IPS-20b (cell line): ENCODE data around the gene H2BW2.
"Not testable (repeated sequence)": the region's sequence is repeated elsewhere in the genome, so short reads cannot be mapped to it uniquely, and the experiment has no call there.

Experiments used
- H3K27ac ChIP-seq: one replicate; pipeline ENCODE4 v1.5.1; 2013; ENCODE audit warnings: low read length
- H3K27me3 ChIP-seq: 2 replicates; pipeline ENCODE4 v1.6.1; 2013; ENCODE audit warnings: mild to moderate bottlenecking, low read length, inconsistent platforms; ENCODE audit not compliant: insufficient read depth
- H3K36me3 ChIP-seq: 2 replicates; pipeline ENCODE4 v1.6.1; 2013; ENCODE audit warnings: low read depth, mild to moderate bottlenecking, inconsistent platforms, low read length, moderate library complexity; ENCODE audit not compliant: insufficient read depth
- H3K4me1 ChIP-seq: 2 replicates; pipeline ENCODE4 v1.6.1; 2013; ENCODE audit warnings: mild to moderate bottlenecking, control low read depth, inconsistent platforms, low read length, moderate library complexity; ENCODE audit not compliant: insufficient read depth
- H3K4me3 ChIP-seq: 2 replicates; pipeline ENCODE4 v1.5.1; 2013; ENCODE audit warnings: mild to moderate bottlenecking, low read length, inconsistent platforms
- H3K9ac ChIP-seq: 2 replicates; pipeline ENCODE4 v1.6.1; 2013; ENCODE audit warnings: low read depth, mild to moderate bottlenecking, inconsistent platforms, low read length, moderate library complexity
- H3K9me3 ChIP-seq: 2 replicates; pipeline ENCODE4 v1.6.1; 2013; ENCODE audit warnings: mild to moderate bottlenecking, low read depth, low read length, inconsistent platforms; ENCODE audit not compliant: insufficient read depth

The H2BW2 gene

GRCh38 chrX:104039689-104040505, at the start of gene H2BW2:
Gene H2BW2 (plus strand): TSS chrX:104039956. CDS start chrX:104039995, 39 bp downstream.
- no peak within 1 kb of the TSS for H3K27ac ChIP-seq
- no peaks in the 10 kb centered on the region for H3K27me3 ChIP-seq
- no peak within 1 kb of the TSS for H3K9ac ChIP-seq
- H3K36me3 ChIP-seq, result no peaks in the 10 kb centered on the region
- H3K4me1 ChIP-seq, result no peaks in the 10 kb centered on the region
- no peak within 1 kb of the TSS for H3K4me3 ChIP-seq
- H3K9me3 ChIP-seq, result no peaks in the 10 kb centered on the region

GRCh38 chrX:103999234-103999633, 40.5 kb upstream of the H2BW2 start:
- H3K27ac ChIP-seq, result no peak overlapping the region
- no peak overlapping the region for H3K4me3 ChIP-seq
- H3K9me3 ChIP-seq, result no peaks in the 10 kb centered on the region
- H3K36me3 ChIP-seq, result no peaks in the 10 kb centered on the region
- H3K4me1 ChIP-seq, result no peaks in the 10 kb centered on the region
- no peak overlapping the region for H3K9ac ChIP-seq
- no peaks in the 10 kb centered on the region for H3K27me3 ChIP-seq

GRCh38 chrX:104008831-104009230, 30.9 kb upstream of the H2BW2 start:
- no peaks in the 10 kb centered on the region for H3K9me3 ChIP-seq
- no peak overlapping the region for H3K27ac ChIP-seq
- H3K36me3 ChIP-seq, result no peaks in the 10 kb centered on the region
- no peaks in the 10 kb centered on the region for H3K4me1 ChIP-seq
- no peaks in the 10 kb centered on the region for H3K27me3 ChIP-seq
- H3K4me3 ChIP-seq, result no peak overlapping the region
- H3K9ac ChIP-seq, result no peak overlapping the region

- Histone ChIP-seq H3K4me1 (no peaks in the 10 kb centered on the region), H3K27me3 (no peaks in the 10 kb centered on the region), H3K9ac (no peak overlapping the region), H3K9me3 (no peaks in the 10 kb centered on the region), H3K27ac (no peak overlapping the region), H3K4me3 (no peak overlapping the region), H3K36me3 (no peaks in the 10 kb centered on the region)
These were observed 26.6 kb upstream of the H2BW2 start for GRCh38 chrX:104013158-104013557.

GRCh38 chrX:104013606-104014005, 26.1 kb upstream of the H2BW2 start, which contains the start of gene H2BW1:
Gene H2BW1 (minus strand): TSS chrX:104013708. CDS start chrX:104013576, 132 bp downstream.
- Histone ChIP-seq H3K9ac (no peak within 1 kb of the TSS), H3K27ac (no peak within 1 kb of the TSS), H3K4me3 (no peak within 1 kb of the TSS), H3K36me3 (no peaks in the 10 kb centered on the region), H3K27me3 (no peaks in the 10 kb centered on the region), H3K9me3 (no peaks in the 10 kb centered on the region), H3K4me1 (no peaks in the 10 kb centered on the region)

GRCh38 chrX:104015576-104015975, 24.2 kb upstream of the H2BW2 start:
- not testable (repeated sequence) for H3K4me3 ChIP-seq, H3K4me1 ChIP-seq, H3K9me3 ChIP-seq, H3K9ac ChIP-seq, H3K27ac ChIP-seq, H3K36me3 ChIP-seq, H3K27me3 ChIP-seq

- H3K27ac ChIP-seq, result no peak overlapping the region
- no peaks in the 10 kb centered on the region for H3K4me1 ChIP-seq
- no peaks in the 10 kb centered on the region for H3K36me3 ChIP-seq
- H3K4me3 ChIP-seq, result no peak overlapping the region
- no peaks in the 10 kb centered on the region; the same call in 1 of the 2 replicates for H3K9me3 ChIP-seq
- no peak overlapping the region for H3K9ac ChIP-seq
- no peaks in the 10 kb centered on the region for H3K27me3 ChIP-seq
These were observed 21.6 kb upstream of the H2BW2 start for GRCh38 chrX:104018126-104018525.

- Histone ChIP-seq H3K9me3 (no peaks in the 10 kb centered on the region), H3K4me1 (no peaks in the 10 kb centered on the region), H3K4me3 (no peak overlapping the region), H3K9ac (no peak overlapping the region), H3K36me3 (no peaks in the 10 kb centered on the region), H3K27ac (no peak overlapping the region), H3K27me3 (no peaks in the 10 kb centered on the region)
These were observed 1.2 kb downstream of the H2BW2 start for GRCh38 chrX:104041003-104041402.

- Histone ChIP-seq H3K9ac (no peak overlapping the region), H3K9me3 (no peaks in the 10 kb centered on the region), H3K27me3 (no peaks in the 10 kb centered on the region), H3K4me3 (no peak overlapping the region), H3K36me3 (no peaks in the 10 kb centered on the region), H3K4me1 (no peaks in the 10 kb centered on the region), H3K27ac (no peak overlapping the region)
These were observed 5.9 kb downstream of the H2BW2 start for GRCh38 chrX:104045642-104046041.

- no peaks in the 10 kb centered on the region for H3K36me3 ChIP-seq
- no peaks in the 10 kb centered on the region for H3K27me3 ChIP-seq
- no peak overlapping the region for H3K9ac ChIP-seq
- H3K4me3 ChIP-seq, result no peak overlapping the region
- no peaks in the 10 kb centered on the region for H3K4me1 ChIP-seq
- no peaks in the 10 kb centered on the region for H3K9me3 ChIP-seq
- H3K27ac ChIP-seq, result no peak overlapping the region
These were observed 7.4 kb downstream of the H2BW2 start for GRCh38 chrX:104047171-104047570.

- not testable (repeated sequence) for H3K27ac ChIP-seq, H3K4me3 ChIP-seq, H3K9me3 ChIP-seq, H3K4me1 ChIP-seq, H3K36me3 ChIP-seq, H3K9ac ChIP-seq, H3K27me3 ChIP-seq
These were observed 15.2 kb downstream of the H2BW2 start for GRCh38 chrX:104054956-104055355.

- H3K9ac ChIP-seq, H3K27me3 ChIP-seq, H3K9me3 ChIP-seq, H3K27ac ChIP-seq, H3K36me3 ChIP-seq, H3K4me3 ChIP-seq, H3K4me1 ChIP-seq: not testable (repeated sequence)
These were observed 22.9 kb downstream of the H2BW2 start for GRCh38 chrX:104062636-104063035.
